Liver (tissue), 9 donors: Measurements from ENCODE around the gene CACNA1C. TPM values are rescaled to one million over a fixed set of nuclear protein-coding genes. Genes with fewer than 3 reads are reported as not detected.

Experiments
- DNase-seq: peaks from one replicate; pipeline ENCODE4 v3.0.0-alpha.2; 2017; ENCODE audit warnings: low spot score
- H3K27ac ChIP-seq, 2 donors: one replicate each; pipeline ENCODE4 v1.7.0; 2013; ENCODE audit warnings: inconsistent platforms in 2 of 2, low read length in 2 of 2, control low read depth in 1 of 2, low read depth in 1 of 2, mild to moderate bottlenecking in 1 of 2
- H3K27me3 ChIP-seq, 4 donors: one replicate each; pipeline versions ENCODE4 v1.6.1 to v1.7.0; 2013; ENCODE audit warnings: low read length in 3 of 4, inconsistent platforms in 1 of 4, mild to moderate bottlenecking in 1 of 4, moderate library complexity in 1 of 4; ENCODE audit not compliant: control insufficient read depth in 4 of 4, insufficient read depth in 4 of 4
- H3K36me3 ChIP-seq, 4 donors: one replicate each; pipeline versions ENCODE4 v1.6.1 to v1.7.0; 2013; ENCODE audit warnings: low read length in 3 of 4, mild to moderate bottlenecking in 3 of 4, low read depth in 1 of 4, moderate library complexity in 1 of 4; ENCODE audit not compliant: control insufficient read depth in 4 of 4, insufficient read depth in 3 of 4
- H3K4me1 ChIP-seq, 4 donors: one replicate each; pipeline versions ENCODE4 v1.6.1 to v1.7.0; 2013; ENCODE audit warnings: low read length in 3 of 4, mild to moderate bottlenecking in 3 of 4, moderate library complexity in 1 of 4; ENCODE audit not compliant: control insufficient read depth in 4 of 4, insufficient read depth in 4 of 4
- H3K4me3 ChIP-seq, 3 donors: one replicate each; pipeline versions ENCODE4 v1.6.1 to v1.7.0; 2013; ENCODE audit warnings: low read length in 3 of 3, control low read depth in 1 of 3, low read depth in 1 of 3, mild to moderate bottlenecking in 1 of 3
- H3K9ac ChIP-seq, 2 donors: one replicate each; pipeline ENCODE4 v1.7.0; 2013; ENCODE audit warnings: low read length in 2 of 2, mild to moderate bottlenecking in 2 of 2, moderate library complexity in 2 of 2, control low read depth in 1 of 2, low read depth in 1 of 2
- H3K9me3 ChIP-seq, 4 donors: one replicate each; pipeline versions ENCODE4 v1.6.1 to v1.7.0; 2013; ENCODE audit warnings: low read length in 3 of 4; ENCODE audit not compliant: control insufficient read depth in 4 of 4
- ATF3 ChIP-seq: IDR thresholded peaks from 2 replicates; pipeline ENCODE4 v1.6.1; 2016; ENCODE audit warnings: antibody characterized with exemption
- FOXA1 ChIP-seq: IDR thresholded peaks from 2 replicates; pipeline ENCODE4 v1.6.1; 2016; ENCODE audit warnings: antibody characterized with exemption
- FOXA2 ChIP-seq: IDR thresholded peaks from 2 replicates; pipeline ENCODE4 v1.6.1; 2016; ENCODE audit warnings: antibody characterized with exemption
- GABPA ChIP-seq, 2 donors: IDR thresholded peaks in 1 of 2; conservative IDR thresholded peaks in 1 of 2; 2 replicates each; pipeline ENCODE4 v1.6.1; 2016; ENCODE audit warnings: antibody characterized with exemption in 2 of 2, mild to moderate bottlenecking in 1 of 2, moderate library complexity in 1 of 2
- HNF4A ChIP-seq, 2 donors: conservative IDR thresholded peaks; 2 replicates each; pipeline ENCODE4 v1.6.1; 2016; ENCODE audit warnings: antibody characterized with exemption in 2 of 2, mild to moderate bottlenecking in 2 of 2
- JUND ChIP-seq, 2 donors: IDR thresholded peaks; 2 replicates each; pipeline ENCODE4 v1.6.1; 2016; ENCODE audit warnings: antibody characterized with exemption in 2 of 2
- NR2F2 ChIP-seq: IDR thresholded peaks from 2 replicates; pipeline ENCODE4 v1.6.1; 2016; ENCODE audit warnings: antibody characterized with exemption
- RAD21 ChIP-seq, 2 donors: IDR thresholded peaks; 2 replicates each; pipeline ENCODE4 v1.6.1; 2016; ENCODE audit warnings: antibody characterized with exemption in 2 of 2, mild to moderate bottlenecking in 2 of 2
- REST ChIP-seq: IDR thresholded peaks from 2 replicates; pipeline ENCODE4 v1.6.1; 2016; ENCODE audit warnings: antibody characterized with exemption, mild to moderate bottlenecking
- YY1 ChIP-seq: IDR thresholded peaks from 2 replicates; pipeline ENCODE4 v1.6.1; 2016; ENCODE audit warnings: antibody characterized with exemption, mild to moderate bottlenecking
- WGBS: extraction: QIAGEN DNeasy Blood & Tissue Kit; methylation state at CpG from one replicate; pipeline ENCODE4 v1.1.7; 2013; 5-methylcytosine and 5-hydroxymethylcytosine counted together
- polyA plus RNA-seq, 2 donors: library from polyadenylated mRNA; stranded (reverse) in 1 of 2; unstranded in 1 of 2; fragments of 200-250 nt in 1 of 2; fragments of >200 nt in 1 of 2; fragmentation: Nextera tagmentation in 1 of 2; extraction: Ambion mirVana in 1 of 2; gene quantifications; one replicate each; pipeline versions ENCODE4 v1.2.1 to v1.2.3, GENCODE V29; 2013 to 2015
- total RNA-seq, 2 donors: library from RNA; depleted of rRNA; stranded (reverse); fragments of >200 nt; gene quantifications; one replicate each; pipeline ENCODE4 v1.2.3, GENCODE V29; 2014
- TF ChIP-seq, protein P1 (sequence below): fragments of 150-350 bp; IDR thresholded peaks from 2 replicates; pipeline ENCODE4 v1.5.1; 2017; ENCODE audit warnings: improper control_type of control experiment, low read depth, low read length; ENCODE audit not compliant: missing input control
- TF ChIP-seq, protein P2 (sequence below): IDR thresholded peaks from 2 replicates; pipeline ENCODE4 v1.6.1; 2016; ENCODE audit warnings: antibody characterized with exemption
- TF ChIP-seq, protein P3 (sequence below): IDR thresholded peaks from 2 replicates; pipeline ENCODE4 v1.6.1; 2016; ENCODE audit warnings: antibody characterized with exemption
- donor health status: healthy.
- donor health status: healthy.
- donor health status: healthy.
- donor health status: healthy.
- donor health status: healthy.

Gene CACNA1C
- total and polyA plus RNA-seq, 4 donors = 0.23 to 1.9 (median 0.41) TPM

DNA sequence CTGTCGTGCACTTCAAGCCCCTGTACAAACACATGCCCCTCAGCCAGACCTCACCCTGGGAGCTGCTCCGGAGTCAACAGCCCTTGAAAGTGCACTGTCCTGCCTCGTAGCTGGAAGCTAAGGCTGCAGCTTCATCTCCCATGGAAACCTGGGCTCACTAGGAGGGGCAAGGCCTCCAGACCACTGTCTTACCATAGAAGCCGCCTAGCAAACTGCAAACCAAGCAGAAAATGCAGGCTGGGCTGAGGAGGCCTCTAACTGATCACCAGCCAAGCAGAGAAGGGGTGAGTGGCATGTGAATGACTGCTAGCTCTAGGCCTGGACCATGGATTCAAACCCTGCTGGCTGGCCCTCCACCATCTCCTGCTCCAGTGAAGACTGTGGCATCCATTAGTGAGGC, 340.2 kb downstream of the CACNA1C start (continued):
- no peak for TF ChIP-seq REST
- no peak for TF ChIP-seq HNF4A (conservative IDR thresholded peaks at IDR 0.05)

GRCh38 chr12:2393996-2394395, 341.2 kb downstream of the CACNA1C start:
- 88% methylated on average over 6 of the region's 6 CpGs for WGBS

GRCh38 chr12:2395354-2395977, 342.7 kb downstream of the CACNA1C start:
- TF ChIP-seq, protein P1, sequence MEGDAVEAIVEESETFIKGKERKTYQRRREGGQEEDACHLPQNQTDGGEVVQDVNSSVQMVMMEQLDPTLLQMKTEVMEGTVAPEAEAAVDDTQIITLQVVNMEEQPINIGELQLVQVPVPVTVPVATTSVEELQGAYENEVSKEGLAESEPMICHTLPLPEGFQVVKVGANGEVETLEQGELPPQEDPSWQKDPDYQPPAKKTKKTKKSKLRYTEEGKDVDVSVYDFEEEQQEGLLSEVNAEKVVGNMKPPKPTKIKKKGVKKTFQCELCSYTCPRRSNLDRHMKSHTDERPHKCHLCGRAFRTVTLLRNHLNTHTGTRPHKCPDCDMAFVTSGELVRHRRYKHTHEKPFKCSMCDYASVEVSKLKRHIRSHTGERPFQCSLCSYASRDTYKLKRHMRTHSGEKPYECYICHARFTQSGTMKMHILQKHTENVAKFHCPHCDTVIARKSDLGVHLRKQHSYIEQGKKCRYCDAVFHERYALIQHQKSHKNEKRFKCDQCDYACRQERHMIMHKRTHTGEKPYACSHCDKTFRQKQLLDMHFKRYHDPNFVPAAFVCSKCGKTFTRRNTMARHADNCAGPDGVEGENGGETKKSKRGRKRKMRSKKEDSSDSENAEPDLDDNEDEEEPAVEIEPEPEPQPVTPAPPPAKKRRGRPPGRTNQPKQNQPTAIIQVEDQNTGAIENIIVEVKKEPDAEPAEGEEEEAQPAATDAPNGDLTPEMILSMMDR = peak; percentile 57
- no peak for TF ChIP-seq FOXA2
- TF ChIP-seq RAD21 (IDR thresholded peaks at IDR 0.05) = peak; percentile 37 to 52
- Histone ChIP-seq H3K4me3 (no peak overlapping the region), H3K27me3 (no peaks in the 10 kb centered on the region), H3K27ac (no peak overlapping the region), H3K9ac (no peak overlapping the region), H3K36me3 (no peaks in the 10 kb centered on the region), H3K4me1 (no peaks in the 10 kb centered on the region), H3K9me3 (no peaks in the 10 kb centered on the region)
- 58% methylated on average over 8 of the region's 8 CpGs for WGBS
- DNase-seq = peak; percentile 53

More at GRCh38 chr12:2393996-2394395, 341.2 kb downstream of the CACNA1C start:
- Histone ChIP-seq H3K27me3 (no peaks in the 10 kb centered on the region), H3K9ac (no peak overlapping the region), H3K36me3 (no peaks in the 10 kb centered on the region), H3K4me3 (no peak overlapping the region), H3K9me3 (no peaks in the 10 kb centered on the region), H3K4me1 (no peaks in the 10 kb centered on the region), H3K27ac (no peak overlapping the region)
- DNase-seq = no peak
- TF ChIP-seq NR2F2 = no peak
- TF ChIP-seq, protein P2, sequence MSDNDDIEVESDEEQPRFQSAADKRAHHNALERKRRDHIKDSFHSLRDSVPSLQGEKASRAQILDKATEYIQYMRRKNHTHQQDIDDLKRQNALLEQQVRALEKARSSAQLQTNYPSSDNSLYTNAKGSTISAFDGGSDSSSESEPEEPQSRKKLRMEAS = no peak
- no peak for TF ChIP-seq FOXA2
- TF ChIP-seq JUND (IDR thresholded peaks at IDR 0.05) = no peak
- TF ChIP-seq YY1 = no peak
- no peak for TF ChIP-seq ATF3
- TF ChIP-seq HNF4A (conservative IDR thresholded peaks at IDR 0.05) = no peak
- no peak for TF ChIP-seq GABPA (IDR thresholded peaks at IDR 0.05 in 1 of 2, conservative IDR thresholded peaks at IDR 0.05 in 1 of 2)
- TF ChIP-seq, protein P3, sequence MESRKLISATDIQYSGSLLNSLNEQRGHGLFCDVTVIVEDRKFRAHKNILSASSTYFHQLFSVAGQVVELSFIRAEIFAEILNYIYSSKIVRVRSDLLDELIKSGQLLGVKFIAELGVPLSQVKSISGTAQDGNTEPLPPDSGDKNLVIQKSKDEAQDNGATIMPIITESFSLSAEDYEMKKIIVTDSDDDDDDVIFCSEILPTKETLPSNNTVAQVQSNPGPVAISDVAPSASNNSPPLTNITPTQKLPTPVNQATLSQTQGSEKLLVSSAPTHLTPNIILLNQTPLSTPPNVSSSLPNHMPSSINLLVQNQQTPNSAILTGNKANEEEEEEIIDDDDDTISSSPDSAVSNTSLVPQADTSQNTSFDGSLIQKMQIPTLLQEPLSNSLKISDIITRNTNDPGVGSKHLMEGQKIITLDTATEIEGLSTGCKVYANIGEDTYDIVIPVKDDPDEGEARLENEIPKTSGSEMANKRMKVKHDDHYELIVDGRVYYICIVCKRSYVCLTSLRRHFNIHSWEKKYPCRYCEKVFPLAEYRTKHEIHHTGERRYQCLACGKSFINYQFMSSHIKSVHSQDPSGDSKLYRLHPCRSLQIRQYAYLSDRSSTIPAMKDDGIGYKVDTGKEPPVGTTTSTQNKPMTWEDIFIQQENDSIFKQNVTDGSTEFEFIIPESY = no peak
- no peak for TF ChIP-seq FOXA1
